HepG2 (cell line): ENCODE data around the gene RNF208. TPM values are rescaled to one million over a fixed set of nuclear protein-coding genes. Genes with fewer than 3 reads are reported as not detected.

ENCODE experiments used
- CHCHD3 ChIP-seq: sonication (generic); formaldehyde crosslinking; IDR thresholded peaks from 2 replicates; pipeline ENCODE4 v1.8.0; 2022; ENCODE audit warnings: mild to moderate bottlenecking, missing genetic modification reagents, moderate library complexity
- EED ChIP-seq: sonication (generic); formaldehyde crosslinking; IDR thresholded peaks from 2 replicates; pipeline ENCODE4 v1.5.0; 2020; ENCODE audit warnings: mild to moderate bottlenecking, missing genetic modification reagents
- ELF3 ChIP-seq: IDR thresholded peaks from 2 replicates; pipeline ENCODE4 v1.6.1; 2016; ENCODE audit warnings: missing genetic modification reagents, missing compliant biosample characterization
- FOXA3 ChIP-seq: IDR thresholded peaks from 2 replicates; pipeline ENCODE4 v1.6.1; 2016; ENCODE audit warnings: missing genetic modification reagents, missing compliant biosample characterization
- FOXM1 ChIP-seq: sonication (generic); formaldehyde crosslinking; IDR thresholded peaks from 2 replicates; pipeline ENCODE4 v1.5.0; 2020; ENCODE audit warnings: missing genetic modification reagents
- GATAD1 ChIP-seq: IDR thresholded peaks from 2 replicates; pipeline ENCODE4 v1.6.1; 2016; ENCODE audit warnings: missing genetic modification reagents, missing compliant biosample characterization
- GPN1 ChIP-seq: sonication (generic); formaldehyde crosslinking; IDR thresholded peaks from 2 replicates; pipeline ENCODE4 v1.5.1; 2020; ENCODE audit warnings: missing genetic modification reagents, borderline replicate concordance
- KDM2A ChIP-seq: sonication (generic); formaldehyde crosslinking; IDR thresholded peaks from 2 replicates; pipeline ENCODE4 v1.4.0; 2020; ENCODE audit warnings: low read depth, missing genetic modification reagents, borderline replicate concordance
- MED13 ChIP-seq: sonication (generic); formaldehyde crosslinking; IDR thresholded peaks from 2 replicates; pipeline ENCODE4 v1.5.0; 2020; ENCODE audit warnings: missing genetic modification reagents
- PAX8 ChIP-seq: sonication (generic); formaldehyde crosslinking; IDR thresholded peaks from 2 replicates; pipeline ENCODE4 v1.8.0; 2022; ENCODE audit warnings: mild to moderate bottlenecking, missing genetic modification reagents, borderline replicate concordance
- PTBP1 ChIP-seq: fragments of 200-400 bp; formaldehyde crosslinking; IDR thresholded peaks from 2 replicates; pipeline ENCODE4 v1.6.1; 2018; ENCODE audit warnings: low read length, low read depth; ENCODE audit not compliant: poor library complexity, severe bottlenecking
- REXO4 ChIP-seq: sonication (generic); formaldehyde crosslinking; IDR thresholded peaks from 2 replicates; pipeline ENCODE4 v1.8.0; 2022; ENCODE audit warnings: missing genetic modification reagents, mild to moderate bottlenecking, borderline replicate concordance
- SAP130 ChIP-seq: IDR thresholded peaks from 2 replicates; pipeline ENCODE4 v1.6.1; 2016; ENCODE audit warnings: low read depth
- ZFP82 ChIP-seq: sonication (generic); formaldehyde crosslinking; IDR thresholded peaks from 2 replicates; pipeline ENCODE4 v1.5.1; 2020; ENCODE audit warnings: mild to moderate bottlenecking, missing genetic modification reagents, borderline replicate concordance
- ZNF17 ChIP-seq: sonication (generic); formaldehyde crosslinking; IDR thresholded peaks from 2 replicates; pipeline ENCODE4 v1.5.0; 2020; ENCODE audit warnings: mild to moderate bottlenecking, missing genetic modification reagents
- ZNF343 ChIP-seq: sonication (generic); formaldehyde crosslinking; IDR thresholded peaks from 2 replicates; pipeline ENCODE4 v1.4.0; 2020; ENCODE audit warnings: mild to moderate bottlenecking, missing genetic modification reagents
- ZNF570 ChIP-seq: sonication (generic); formaldehyde crosslinking; IDR thresholded peaks from 2 replicates; pipeline ENCODE4 v1.4.0; 2020; ENCODE audit warnings: mild to moderate bottlenecking, missing genetic modification reagents, borderline replicate concordance
- ZNF672 ChIP-seq: sonication (generic); formaldehyde crosslinking; IDR thresholded peaks from 2 replicates; pipeline ENCODE4 v1.8.1; 2022; ENCODE audit warnings: missing genetic modification reagents
- ZNF678 ChIP-seq: sonication (generic); formaldehyde crosslinking; IDR thresholded peaks from 2 replicates; pipeline ENCODE4 v1.4.0; 2020; ENCODE audit warnings: mild to moderate bottlenecking, missing genetic modification reagents
- ZNF720 ChIP-seq: sonication (generic); formaldehyde crosslinking; IDR thresholded peaks from 2 replicates; pipeline ENCODE4 v1.4.0; 2020; ENCODE audit warnings: missing genetic modification reagents
- ZNF879 ChIP-seq: sonication (generic); formaldehyde crosslinking; IDR thresholded peaks from 2 replicates; pipeline ENCODE4 v1.8.1; 2023; ENCODE audit warnings: missing genetic modification reagents
- ZSCAN21 ChIP-seq: sonication (generic); formaldehyde crosslinking; IDR thresholded peaks from 2 replicates; pipeline ENCODE4 v1.8.0; 2022; ENCODE audit warnings: mild to moderate bottlenecking, missing genetic modification reagents, moderate library complexity, borderline replicate concordance
- ZSCAN9 ChIP-seq: IDR thresholded peaks from 2 replicates; pipeline ENCODE4 v1.6.1; 2016; ENCODE audit warnings: borderline replicate concordance
- polyA plus RNA-seq, 8 experiments: library from polyadenylated mRNA; depleted of rRNA in 3 of 8; stranded (reverse) in 7 of 8; unstranded in 1 of 8; fragments of >200 nt; fragmentation: Illumina TruSeq in 4 of 8; extraction: Trizol in 4 of 8; gene quantifications; 2 replicates each; pipeline versions ENCODE4 v1.2.1 to v1.2.3, GENCODE V29; 2011 to 2016; ENCODE audit warnings: low read depth in 4 of 8, missing spikeins in 1 of 8, mixed read lengths in 1 of 8; ENCODE audit not compliant: insufficient read depth in 1 of 8
- total RNA-seq, 5 experiments: library from RNA; depleted of rRNA; stranded (reverse); fragments of >200 nt; fragmentation: Illumina TruSeq; extraction: Trizol; gene quantifications; 2 replicates each; pipeline ENCODE4 v1.2.3, GENCODE V29; 2016; ENCODE audit warnings: low read depth in 1 of 5
- TF ChIP-seq, protein P1 (sequence below): sonication (generic); formaldehyde crosslinking; IDR thresholded peaks from 2 replicates; pipeline ENCODE4 v1.5.0; 2020; ENCODE audit warnings: missing genetic modification reagents
- TF ChIP-seq, protein P2 (sequence below): sonication (generic); formaldehyde crosslinking; IDR thresholded peaks from 2 replicates; pipeline ENCODE4 v1.4.0; 2020; ENCODE audit warnings: mild to moderate bottlenecking, missing genetic modification reagents
- TF ChIP-seq, protein P3 (sequence below): sonication (generic); formaldehyde crosslinking; IDR thresholded peaks from 2 replicates; pipeline ENCODE4 v1.4.0; 2020; ENCODE audit warnings: missing genetic modification reagents
- TF ChIP-seq, protein P4 (sequence below): sonication (generic); formaldehyde crosslinking; conservative IDR thresholded peaks from 2 replicates; pipeline ENCODE4 v1.4.0; 2020; ENCODE audit warnings: missing genetic modification reagents

Gene RNF208
- total and polyA plus RNA-seq, 2 of the 13 experiments (the other 11 are each of a cell fraction or from before 2014, with no cell fraction given), result 1.6 to 2.1 TPM

DNA sequence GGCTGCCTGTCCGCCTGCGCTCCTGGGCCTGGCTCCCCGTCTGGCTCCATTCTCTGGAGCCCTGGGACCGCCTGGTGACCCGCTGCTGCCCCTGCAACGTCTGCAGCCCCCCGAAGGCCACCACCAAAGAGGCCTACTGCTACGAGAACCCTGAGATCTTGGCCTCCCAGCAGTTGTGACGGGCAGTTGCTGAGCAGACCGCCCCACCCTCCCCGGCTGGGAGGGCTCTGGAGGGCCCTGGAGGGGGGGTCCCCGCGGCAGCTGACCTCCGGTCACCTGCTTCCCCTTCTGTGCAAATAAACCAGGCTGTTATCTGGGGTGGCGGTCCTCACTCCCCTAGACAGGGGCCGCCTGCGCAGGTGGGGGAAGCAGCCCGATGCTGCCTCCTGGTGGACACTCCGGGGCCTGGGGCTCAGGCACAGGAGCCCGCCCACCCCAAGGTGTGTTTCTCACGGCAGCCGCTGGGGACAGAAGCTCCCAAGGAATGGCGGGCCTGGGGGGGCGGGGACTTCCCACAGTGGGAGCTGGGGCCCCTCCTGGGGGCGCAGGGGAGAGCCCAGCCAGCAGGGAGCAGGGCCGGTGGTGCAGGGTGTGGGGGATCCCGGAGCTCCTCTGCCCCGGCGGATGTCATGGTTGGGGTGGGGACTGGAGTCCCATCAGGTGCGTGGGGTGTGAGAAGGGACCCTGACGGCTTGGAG, 14.3 kb upstream of the RNF208 start (continued):
- TF ChIP-seq ZSCAN9 (CRISPR knock-in tag), result peak; percentile 59; the same call in 1 of the 2 replicates
- TF ChIP-seq, protein P1, sequence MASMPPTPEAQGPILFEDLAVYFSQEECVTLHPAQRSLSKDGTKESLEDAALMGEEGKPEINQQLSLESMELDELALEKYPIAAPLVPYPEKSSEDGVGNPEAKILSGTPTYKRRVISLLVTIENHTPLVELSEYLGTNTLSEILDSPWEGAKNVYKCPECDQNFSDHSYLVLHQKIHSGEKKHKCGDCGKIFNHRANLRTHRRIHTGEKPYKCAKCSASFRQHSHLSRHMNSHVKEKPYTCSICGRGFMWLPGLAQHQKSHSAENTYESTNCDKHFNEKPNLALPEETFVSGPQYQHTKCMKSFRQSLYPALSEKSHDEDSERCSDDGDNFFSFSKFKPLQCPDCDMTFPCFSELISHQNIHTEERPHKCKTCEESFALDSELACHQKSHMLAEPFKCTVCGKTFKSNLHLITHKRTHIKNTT (CRISPR knock-in tag), result no peak
- TF ChIP-seq FOXA3 (CRISPR knock-in tag), result peak; percentile 71
- TF ChIP-seq CHCHD3 (CRISPR knock-in tag), result no peak
- TF ChIP-seq GPN1 (CRISPR knock-in tag), result no peak
- no peak for TF ChIP-seq FOXM1 (CRISPR knock-in tag)
- no peak for TF ChIP-seq ZNF570 (CRISPR knock-in tag)
- no peak for TF ChIP-seq PTBP1
- peak; percentile 51; the same call in 1 of the 2 replicates for TF ChIP-seq ELF3
- no peak for TF ChIP-seq ZNF720 (CRISPR knock-in tag)
- no peak; the same call in 1 of the 2 replicates for TF ChIP-seq EED (CRISPR knock-in tag)
- TF ChIP-seq ZNF343, result no peak
- no peak for TF ChIP-seq REXO4 (CRISPR knock-in tag)
- peak; percentile 75; the same call in 1 of the 2 replicates for TF ChIP-seq ZNF879
- 0 out of 2 replicates have a peak, but pooled peaks have one; percentile 27 for TF ChIP-seq ZNF672 (CRISPR knock-in tag)
- TF ChIP-seq, protein P2, sequence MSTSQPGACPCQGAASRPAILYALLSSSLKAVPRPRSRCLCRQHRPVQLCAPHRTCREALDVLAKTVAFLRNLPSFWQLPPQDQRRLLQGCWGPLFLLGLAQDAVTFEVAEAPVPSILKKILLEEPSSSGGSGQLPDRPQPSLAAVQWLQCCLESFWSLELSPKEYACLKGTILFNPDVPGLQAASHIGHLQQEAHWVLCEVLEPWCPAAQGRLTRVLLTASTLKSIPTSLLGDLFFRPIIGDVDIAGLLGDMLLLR (CRISPR knock-in tag), result no peak
- no peak for TF ChIP-seq ZNF17 (CRISPR knock-in tag)
- peak; percentile 86 for TF ChIP-seq SAP130 (CRISPR knock-in tag)
- TF ChIP-seq GATAD1 (CRISPR knock-in tag), result peak; percentile 77; the same call in 1 of the 2 replicates
- TF ChIP-seq, protein P3, sequence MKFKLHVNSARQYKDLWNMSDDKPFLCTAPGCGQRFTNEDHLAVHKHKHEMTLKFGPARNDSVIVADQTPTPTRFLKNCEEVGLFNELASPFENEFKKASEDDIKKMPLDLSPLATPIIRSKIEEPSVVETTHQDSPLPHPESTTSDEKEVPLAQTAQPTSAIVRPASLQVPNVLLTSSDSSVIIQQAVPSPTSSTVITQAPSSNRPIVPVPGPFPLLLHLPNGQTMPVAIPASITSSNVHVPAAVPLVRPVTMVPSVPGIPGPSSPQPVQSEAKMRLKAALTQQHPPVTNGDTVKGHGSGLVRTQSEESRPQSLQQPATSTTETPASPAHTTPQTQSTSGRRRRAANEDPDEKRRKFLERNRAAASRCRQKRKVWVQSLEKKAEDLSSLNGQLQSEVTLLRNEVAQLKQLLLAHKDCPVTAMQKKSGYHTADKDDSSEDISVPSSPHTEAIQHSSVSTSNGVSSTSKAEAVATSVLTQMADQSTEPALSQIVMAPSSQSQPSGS (CRISPR knock-in tag), result no peak; the same call in 1 of the 2 replicates
- TF ChIP-seq ZNF678 (CRISPR knock-in tag), result peak; percentile 13; the same call in 1 of the 2 replicates
- peak; percentile 92 for TF ChIP-seq KDM2A (CRISPR knock-in tag)
- TF ChIP-seq ZSCAN21 (CRISPR knock-in tag), result peak; percentile 11; the same call in 1 of the 2 replicates
- TF ChIP-seq ZFP82 (CRISPR knock-in tag), result no peak; the same call in 1 of the 2 replicates
- TF ChIP-seq, protein P4, sequence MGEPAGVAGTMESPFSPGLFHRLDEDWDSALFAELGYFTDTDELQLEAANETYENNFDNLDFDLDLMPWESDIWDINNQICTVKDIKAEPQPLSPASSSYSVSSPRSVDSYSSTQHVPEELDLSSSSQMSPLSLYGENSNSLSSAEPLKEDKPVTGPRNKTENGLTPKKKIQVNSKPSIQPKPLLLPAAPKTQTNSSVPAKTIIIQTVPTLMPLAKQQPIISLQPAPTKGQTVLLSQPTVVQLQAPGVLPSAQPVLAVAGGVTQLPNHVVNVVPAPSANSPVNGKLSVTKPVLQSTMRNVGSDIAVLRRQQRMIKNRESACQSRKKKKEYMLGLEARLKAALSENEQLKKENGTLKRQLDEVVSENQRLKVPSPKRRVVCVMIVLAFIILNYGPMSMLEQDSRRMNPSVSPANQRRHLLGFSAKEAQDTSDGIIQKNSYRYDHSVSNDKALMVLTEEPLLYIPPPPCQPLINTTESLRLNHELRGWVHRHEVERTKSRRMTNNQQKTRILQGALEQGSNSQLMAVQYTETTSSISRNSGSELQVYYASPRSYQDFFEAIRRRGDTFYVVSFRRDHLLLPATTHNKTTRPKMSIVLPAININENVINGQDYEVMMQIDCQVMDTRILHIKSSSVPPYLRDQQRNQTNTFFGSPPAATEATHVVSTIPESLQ (CRISPR knock-in tag), result no peak
- no peak for TF ChIP-seq PAX8 (CRISPR knock-in tag)
- no peak for TF ChIP-seq MED13 (CRISPR knock-in tag)
